Heart left ventricle (tissue), 16 donors: ENCODE results near the gene GALM. TPM values are rescaled to one million over a fixed set of nuclear protein-coding genes. Genes with fewer than 3 reads are reported as not detected.
"Not testable (repeated sequence)": the region's sequence is repeated elsewhere in the genome, so short reads cannot be mapped to it uniquely, and the experiment has no call there.

Experiments used
- ATAC-seq, 4 donors: fragments of 200-7000 bp; cut with Tn5 transposase; one replicate each; pipeline ENCODE4 v1.9.1; 2020 to 2022; ENCODE audit warnings: moderate library complexity in 4 of 4, mild to moderate bottlenecking in 3 of 4, moderate number of reproducible peaks in 1 of 4
- DNase-seq, 5 donors: peaks; one replicate each; pipeline ENCODE4 v3.0.0-alpha.2; 2020
- H3K27ac ChIP-seq, 12 donors: fragments of 200-600 bp; sonication (generic) in 4 of 12; one replicate each; pipeline versions ENCODE4 v1.5.0 to v1.8.0; 2016 to 2022; ENCODE audit warnings: mild to moderate bottlenecking in 2 of 12
- H3K27me3 ChIP-seq, 9 donors: fragments of 200-600 bp; sonication (generic) in 2 of 9; one replicate each; pipeline versions ENCODE4 v1.5.1 to v1.8.0; 2016 to 2022; ENCODE audit warnings: mild to moderate bottlenecking in 3 of 9
- H3K36me3 ChIP-seq, 9 donors: fragments of 200-600 bp; sonication (generic) in 2 of 9; one replicate each; pipeline versions ENCODE4 v1.5.0 to v1.8.0; 2018 to 2022; ENCODE audit warnings: mild to moderate bottlenecking in 2 of 9
- H3K4me1 ChIP-seq, 12 donors: fragments of 200-600 bp; sonication (generic) in 4 of 12; one replicate each; pipeline versions ENCODE4 v1.5.0 to v1.8.0; 2016 to 2022; ENCODE audit warnings: mild to moderate bottlenecking in 3 of 12
- H3K4me3 ChIP-seq, 12 donors: fragments of 200-600 bp; sonication (generic) in 4 of 12; one replicate each; pipeline versions ENCODE4 v1.5.0 to v1.8.0; 2017 to 2022; ENCODE audit warnings: mild to moderate bottlenecking in 9 of 12, moderate library complexity in 4 of 12
- H3K9me3 ChIP-seq, 12 donors: fragments of 200-600 bp; sonication (generic) in 4 of 12; one replicate each; pipeline versions ENCODE4 v1.5.0 to v1.8.0; 2016 to 2022; ENCODE audit warnings: mild to moderate bottlenecking in 1 of 12
- POLR2A ChIP-seq, 2 donors: fragments of 450-650 bp; IDR thresholded peaks; one replicate each; pipeline ENCODE4 v1.6.1; 2017; ENCODE audit warnings: antibody characterized with exemption in 2 of 2, mild to moderate bottlenecking in 2 of 2, moderate library complexity in 2 of 2
- WGBS, 4 donors: extraction: QIAGEN DNeasy Blood & Tissue Kit in 2 of 4; methylation state at CpG; one replicate each; pipeline versions ENCODE4 v1.1.5 to v1.1.7; 2013 to 2018; 5-methylcytosine and 5-hydroxymethylcytosine counted together
- intact Hi-C, 10 donors: fragments of 100-400 bp; cut with DNase I; formaldehyde crosslinking; loops; one replicate each; pipeline versions ENCODE4 v1.11.1 to v1.14.2; 2022
- polyA plus RNA-seq, 2 donors: library from polyadenylated mRNA; stranded (reverse); fragments of 200-250 nt; gene quantifications; one replicate each; pipeline ENCODE4 v1.2.3, GENCODE V29; 2013
- total RNA-seq, 9 donors: library from RNA; depleted of rRNA in 2 of 9; stranded (reverse); fragments of >200 nt in 2 of 9; fragmentation: NEBNext Ultra II Directional in 3 of 9; extraction: Animal tissue kit (Norgen Biotek cat#: 25700) in 3 of 9; gene quantifications; one replicate each; pipeline versions ENCODE4 v1.1.0 to v1.2.4, GENCODE V29; 2016 to 2023
- TF ChIP-seq, protein P1 (sequence below), 12 donors: fragments of 200-600 bp; sonication (generic) in 4 of 12; IDR thresholded peaks; one replicate each; pipeline versions ENCODE4 v1.5.0 to v1.8.0; 2018 to 2022; ENCODE audit warnings: antibody characterized with exemption in 12 of 12, mild to moderate bottlenecking in 5 of 12
- donor health status: ischemic (EF 13 %, LVEDD 7.1; RV severe dilation, severe dysfunction).
- donor health status: healthy with polysubstance abuse.
- donor health status: DM: no; HTN: yes; CAD: no.
- donor health status: DM: no; HTN: no; CAD: no.
- donor health status: ischemic (EF 25% LVEDD 6.9; RV normal size, moderate dysfunction).
- donor health status: ischemic (EF 25% LVEDD 5.7; RV mildly dilated, moderate dysfunction).
- donor health status: healthy.
- donor health status: DM: yes; HTN: yes; CAD: no.
- donor health status: ischemic (EF 35%, LVEDD 5.7; RV mildly dilated, moderate dysfunction).
- donor health status: nonischemic (EF 11% LVEDD 7.7; RV severe dilation, severe dysfunction).
- donor health status: DM: yes; HTN: yes; CAD: no.
- donor health status: PGD.
- donor health status: ischemic (EF 29% LVEDD 5.4; RV normal size, mild dysfunction).
- donor health status: nonischemic (EF 23%, LVEDD 6.1; RV moderate dilation, normal function).

The GALM gene
- total and polyA plus RNA-seq, 11 donors = 6.3 to 25.3 (median 11.9) TPM

DNA sequence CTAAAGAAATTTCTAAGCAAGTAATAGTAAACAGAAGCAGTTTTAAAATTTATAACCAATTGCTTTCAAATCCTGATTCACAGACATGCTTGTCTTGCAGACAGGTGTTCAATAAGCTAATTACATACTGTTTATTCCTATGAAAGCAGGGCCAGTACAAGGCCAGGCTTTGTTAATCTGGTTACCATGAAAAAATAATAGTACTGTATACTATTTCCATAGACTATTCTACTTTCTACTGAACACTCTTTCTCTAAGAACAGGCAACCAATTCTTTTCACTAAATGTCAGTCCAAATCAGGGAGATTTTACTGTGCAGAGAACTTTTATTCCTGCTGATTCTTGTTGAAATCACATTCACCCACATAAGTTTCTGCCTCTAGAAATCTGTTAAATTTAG lies 88.1 kb downstream of the GALM start:
- H3K4me3 ChIP-seq = peak overlapping the region in 7 of 12 donors; percentile 8 to 46 (median 36)
- H3K27ac ChIP-seq = peak overlapping the region in 2 of 12 donors; percentile 32 to 73
- TF ChIP-seq, protein P1, sequence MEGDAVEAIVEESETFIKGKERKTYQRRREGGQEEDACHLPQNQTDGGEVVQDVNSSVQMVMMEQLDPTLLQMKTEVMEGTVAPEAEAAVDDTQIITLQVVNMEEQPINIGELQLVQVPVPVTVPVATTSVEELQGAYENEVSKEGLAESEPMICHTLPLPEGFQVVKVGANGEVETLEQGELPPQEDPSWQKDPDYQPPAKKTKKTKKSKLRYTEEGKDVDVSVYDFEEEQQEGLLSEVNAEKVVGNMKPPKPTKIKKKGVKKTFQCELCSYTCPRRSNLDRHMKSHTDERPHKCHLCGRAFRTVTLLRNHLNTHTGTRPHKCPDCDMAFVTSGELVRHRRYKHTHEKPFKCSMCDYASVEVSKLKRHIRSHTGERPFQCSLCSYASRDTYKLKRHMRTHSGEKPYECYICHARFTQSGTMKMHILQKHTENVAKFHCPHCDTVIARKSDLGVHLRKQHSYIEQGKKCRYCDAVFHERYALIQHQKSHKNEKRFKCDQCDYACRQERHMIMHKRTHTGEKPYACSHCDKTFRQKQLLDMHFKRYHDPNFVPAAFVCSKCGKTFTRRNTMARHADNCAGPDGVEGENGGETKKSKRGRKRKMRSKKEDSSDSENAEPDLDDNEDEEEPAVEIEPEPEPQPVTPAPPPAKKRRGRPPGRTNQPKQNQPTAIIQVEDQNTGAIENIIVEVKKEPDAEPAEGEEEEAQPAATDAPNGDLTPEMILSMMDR (IDR thresholded peaks at IDR 0.05) = no peak
- TF ChIP-seq POLR2A (IDR thresholded peaks at IDR 0.05) = no peak
- H3K4me1 ChIP-seq = peaks cover 0 to 33% (median 12%) of the 10 kb centered on the region in 12 donors
- intact Hi-C loops = no loop called here
- H3K9me3 ChIP-seq = no peaks in the 10 kb centered on the region
- H3K36me3 ChIP-seq = peaks cover 0 to 12% (median 5%) of the 10 kb centered on the region in 9 donors
- ATAC-seq = no peak
- DNase-seq = no peak
- H3K27me3 ChIP-seq = no peaks in the 10 kb centered on the region

DNA sequence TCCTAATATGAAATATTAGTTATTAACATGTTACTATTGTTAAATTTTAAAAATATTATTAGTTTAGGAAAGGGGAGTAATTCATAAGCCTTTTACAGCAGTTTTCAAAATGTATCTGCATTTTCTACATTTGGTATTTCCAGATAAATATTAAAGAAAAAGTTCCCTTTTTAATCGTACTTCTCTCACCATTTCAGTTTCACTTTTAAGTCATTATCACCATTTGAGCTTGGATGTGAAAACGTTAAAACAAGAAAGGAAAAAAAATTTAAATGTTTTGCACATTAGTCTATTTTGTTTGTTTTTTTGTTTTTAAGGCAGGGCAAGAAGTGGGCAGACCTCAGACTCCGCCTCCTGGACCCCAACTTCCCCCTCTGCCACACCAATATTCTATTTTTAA lies 88.6 kb downstream of the GALM start:
- Histone ChIP-seq H3K36me3 (peaks cover 0 to 7% (median 0%) of the 10 kb centered on the region in 9 donors), H3K4me1 (peaks cover 0 to 28% (median 8%) of the 10 kb centered on the region in 12 donors), H3K27me3 (no peaks in the 10 kb centered on the region), H3K4me3 (peak overlapping the region in 8 of 12 donors; percentile 8 to 46 (median 29)), H3K27ac (peak overlapping the region in 2 of 12 donors; percentile 32 to 73), H3K9me3 (no peaks in the 10 kb centered on the region)
- TF ChIP-seq, protein P1 (IDR thresholded peaks at IDR 0.05) = no peak
- TF ChIP-seq POLR2A (IDR thresholded peaks at IDR 0.05) = no peak
- no peak for DNase-seq
- WGBS, 4 donors = 53 to 65% (median 56%) methylated on average over 3 of the region's 3 CpGs
- intact Hi-C loops = no loop called here
- no peak for ATAC-seq

DNA sequence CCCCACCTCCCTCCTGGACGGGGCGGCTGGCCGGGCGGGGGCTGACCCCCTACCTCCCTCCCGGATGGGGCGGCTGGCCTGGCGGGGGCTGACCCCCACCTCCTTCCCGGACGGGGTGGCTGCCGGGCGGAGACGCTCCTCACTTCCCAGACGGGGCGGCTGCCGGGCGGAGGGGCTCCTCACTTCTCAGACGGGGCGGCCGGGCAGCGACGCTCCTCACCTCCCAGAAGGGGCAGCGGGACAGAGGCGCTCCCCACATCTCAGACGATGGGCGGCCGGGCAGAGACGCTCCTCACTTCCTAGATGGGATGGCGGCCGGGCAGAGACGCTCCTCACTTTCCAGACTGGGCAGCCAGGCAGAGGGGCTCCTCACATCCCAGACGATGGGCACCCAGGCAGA lies 90.0 kb downstream of the GALM start:
- intact Hi-C loops, H3K4me3 ChIP-seq, H3K9me3 ChIP-seq, H3K27ac ChIP-seq, H3K36me3 ChIP-seq, DNase-seq, H3K27me3 ChIP-seq, ATAC-seq: not testable (repeated sequence)
- H3K4me1 ChIP-seq = peaks cover 0 to 22% (median 2%) of the 10 kb centered on the region in 12 donors
- 91 to 97% (median 97%) methylated on average over 10 to 31 of the region's 31 CpGs for WGBS, 4 donors

DNA sequence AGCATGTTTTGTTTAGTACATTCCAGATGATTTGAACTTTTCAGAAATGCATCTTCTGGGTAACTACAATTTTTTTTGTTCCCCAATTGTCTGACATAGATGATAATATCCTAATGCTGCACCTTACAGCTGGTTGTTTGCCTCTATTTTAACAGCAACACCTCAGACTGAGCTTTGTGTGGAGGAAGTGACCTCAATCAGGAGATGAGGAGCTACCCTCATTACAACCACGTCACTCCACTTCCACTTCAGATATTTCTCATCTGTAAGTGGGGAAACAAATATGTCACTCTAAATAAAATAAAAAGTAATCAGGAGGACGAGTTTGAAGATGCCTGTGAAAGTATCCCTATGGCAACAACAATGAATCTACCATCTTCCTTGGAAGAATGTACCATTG lies 97.3 kb downstream of the GALM start:
- no peak for DNase-seq
- TF ChIP-seq, protein P1 (IDR thresholded peaks at IDR 0.05) = no peak
- TF ChIP-seq POLR2A (IDR thresholded peaks at IDR 0.05) = no peak
- no peak overlapping the region for H3K27ac ChIP-seq
- no peaks in the 10 kb centered on the region for H3K4me1 ChIP-seq
- intact Hi-C loops = no loop called here
- H3K9me3 ChIP-seq = no peaks in the 10 kb centered on the region
- no peak for ATAC-seq
- H3K36me3 ChIP-seq = no peaks in the 10 kb centered on the region
- H3K4me3 ChIP-seq = no peak overlapping the region
- 69 to 81% (median 72%) methylated on average over 2 of the region's 2 CpGs for WGBS, 4 donors
- H3K27me3 ChIP-seq = no peaks in the 10 kb centered on the region

DNA sequence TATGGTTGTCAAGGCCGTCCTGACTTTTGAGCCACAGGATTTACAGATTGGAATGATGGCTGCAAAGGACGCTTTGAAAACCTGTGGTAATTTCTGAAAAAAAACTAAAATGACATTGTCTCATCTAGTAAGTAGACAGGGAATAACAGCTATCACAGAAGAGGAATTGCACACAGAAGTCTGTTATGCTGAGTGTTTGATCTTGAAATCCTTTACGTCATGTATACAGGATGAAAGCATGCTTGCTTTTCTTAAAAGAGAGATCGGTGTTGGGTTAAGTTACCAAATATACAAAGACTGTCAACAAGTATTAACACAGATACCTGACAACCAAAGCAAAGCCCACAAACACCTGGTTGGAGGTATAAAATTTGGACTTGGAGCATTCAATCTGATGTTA lies 97.8 kb downstream of the GALM start:
- Histone ChIP-seq H3K4me1 (no peaks in the 10 kb centered on the region), H3K27ac (no peak overlapping the region), H3K9me3 (no peaks in the 10 kb centered on the region), H3K4me3 (no peak overlapping the region), H3K36me3 (no peaks in the 10 kb centered on the region), H3K27me3 (no peaks in the 10 kb centered on the region)
- intact Hi-C loops = no loop called here
- WGBS, 4 donors = 92 to 99% (median 95%) methylated on average over 4 of the region's 4 CpGs
- DNase-seq = no peak
- ATAC-seq = no peak
- TF ChIP-seq POLR2A (IDR thresholded peaks at IDR 0.05) = no peak
- TF ChIP-seq, protein P1 (IDR thresholded peaks at IDR 0.05) = no peak
